Stimulated activated CD8-positive, alpha-beta memory T cell treated with anti-CD3 and anti-CD28 coated beads, Interleukin-15, amount 100 ng/mL, for 48 hours (primary cell): ENCODE measurements around the gene JAKMIP1.

Source experiments
- DNase-seq, 2 donors: peaks; one replicate each; pipeline ENCODE4 v3.0.0-alpha.2; 2020; ENCODE audit warnings: low read depth in 2 of 2

JAKMIP1 gene

GRCh38 chr4:6119507-6120020 is 80.8 kb downstream of the JAKMIP1 start:
- no peak for DNase-seq

GRCh38 chr4:6118201-6118600 is 82.1 kb downstream of the JAKMIP1 start:
- DNase-seq = no peak

DNA sequence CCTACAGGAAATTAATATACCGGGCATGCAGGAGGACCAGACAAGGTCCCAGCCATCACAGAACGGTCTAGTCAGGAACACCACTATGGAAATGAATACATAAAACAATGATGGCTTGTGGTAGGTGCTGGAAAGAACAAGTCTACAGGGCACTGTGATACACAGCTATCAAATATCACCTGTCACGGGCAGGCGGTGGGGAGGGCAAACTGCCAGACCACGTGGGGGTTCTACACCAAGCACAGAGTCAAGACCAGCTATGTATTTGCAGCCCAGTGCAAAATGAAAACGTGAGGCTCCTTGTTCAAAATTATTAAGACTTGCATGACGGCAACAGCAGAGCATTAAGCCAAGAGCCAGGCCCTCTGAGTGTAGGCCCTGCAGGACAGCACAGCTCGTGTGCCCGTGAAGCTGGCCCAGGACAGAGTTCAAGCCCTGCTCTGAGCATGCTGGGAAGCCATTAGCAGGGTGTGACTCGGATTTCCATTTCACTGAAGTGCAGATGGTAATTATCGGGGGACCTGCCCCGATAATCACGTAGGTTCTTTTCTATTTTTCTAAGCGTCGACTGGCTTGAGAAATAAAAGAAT is 83.6 kb downstream of the JAKMIP1 start:
- no peak for DNase-seq

GRCh38 chr4:6115746-6116586 is 84.4 kb downstream of the JAKMIP1 start:
- no peak for DNase-seq

- DNase-seq = no peak
These were observed 85.0 kb downstream of the JAKMIP1 start for GRCh38 chr4:6115342-6115741.

GRCh38 chr4:6114601-6115000 is 85.7 kb downstream of the JAKMIP1 start:
- no peak for DNase-seq

GRCh38 chr4:6114181-6114580 is 86.2 kb downstream of the JAKMIP1 start:
- DNase-seq = no peak

DNA sequence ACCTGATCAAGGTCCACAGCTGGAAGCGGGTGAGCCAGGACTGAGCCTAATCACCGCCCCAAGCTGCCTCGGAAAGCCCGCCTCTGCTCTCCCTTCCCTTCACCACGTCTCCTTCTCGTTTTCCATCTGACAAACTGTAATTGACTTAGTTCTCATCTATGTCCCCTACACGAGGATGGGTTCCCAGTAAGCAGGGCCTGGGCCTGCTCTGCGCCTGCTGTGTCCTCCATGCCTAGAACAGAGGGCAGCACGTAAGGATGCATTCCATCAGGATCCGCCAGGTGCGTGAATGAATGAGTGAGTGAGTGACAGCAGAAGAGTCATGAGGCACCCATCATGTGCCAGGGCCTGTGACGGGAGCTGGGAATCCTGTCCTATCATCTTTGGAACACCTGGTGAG is 86.7 kb downstream of the JAKMIP1 start:
- DNase-seq = no peak

- no peak for DNase-seq
These were observed 87.6 kb downstream of the JAKMIP1 start for GRCh38 chr4:6112606-6113290.

DNA sequence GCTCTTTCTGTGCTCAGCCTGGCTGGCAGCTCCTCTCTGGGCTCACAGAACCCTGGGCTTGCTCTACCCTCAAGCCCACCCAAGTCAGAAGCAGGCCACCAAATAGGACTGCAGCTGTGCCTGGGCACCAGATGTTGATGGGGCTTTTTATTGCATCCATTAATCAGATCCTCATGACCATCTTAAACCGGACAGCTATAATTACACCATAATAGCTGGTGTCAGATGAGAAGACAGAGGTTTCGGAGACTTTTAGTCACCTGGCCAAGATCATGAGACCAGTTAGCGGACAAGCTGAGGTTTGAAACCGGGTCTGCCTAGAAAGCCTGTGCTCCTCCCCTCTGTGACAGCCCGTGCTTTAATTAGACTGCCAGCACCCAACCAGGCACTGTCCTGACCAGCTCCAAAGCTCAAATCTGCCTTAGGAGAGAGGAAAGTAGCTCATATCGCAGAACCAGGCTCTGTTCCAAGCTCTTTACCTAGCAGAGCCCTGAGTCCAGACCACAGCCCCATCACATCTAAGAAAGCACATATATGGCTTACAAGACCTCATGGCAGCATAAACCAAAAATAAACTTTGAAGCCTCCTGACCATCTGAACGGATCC is 88.9 kb downstream of the JAKMIP1 start:
- DNase-seq = no peak

DNA sequence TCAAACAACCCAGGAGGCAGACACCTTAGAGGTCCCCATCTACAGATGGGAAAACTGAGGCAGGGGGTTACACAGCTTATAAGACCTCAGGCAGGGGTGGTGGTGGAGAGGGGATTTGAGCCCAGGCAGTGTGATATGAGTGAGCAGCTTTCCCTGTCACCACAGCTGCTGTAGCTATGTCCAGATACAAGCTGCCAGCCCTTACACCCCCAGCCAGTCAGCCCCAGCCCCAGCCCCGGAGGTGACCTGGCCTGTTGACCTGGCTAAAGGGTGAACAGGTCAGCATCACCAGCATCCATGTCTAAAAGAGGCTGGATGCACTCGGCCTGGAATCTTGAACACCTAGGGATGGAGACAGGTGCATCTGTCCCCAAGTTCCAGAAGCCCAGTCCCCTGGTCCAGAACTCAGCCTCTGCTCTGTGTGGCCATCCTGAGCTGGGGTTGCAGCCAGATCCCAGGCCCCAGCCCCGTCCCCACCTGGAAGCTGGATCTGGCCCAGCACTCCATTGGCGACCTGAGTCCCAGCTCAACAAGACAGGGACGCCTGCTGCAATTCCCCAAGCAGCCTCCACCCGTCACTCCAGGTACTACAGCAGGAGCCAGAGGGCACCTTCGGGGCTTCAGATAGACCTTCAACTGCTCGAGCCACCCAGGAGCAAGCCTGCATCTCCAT is 89.5 kb downstream of the JAKMIP1 start:
- DNase-seq = no peak

- DNase-seq = no peak
These were observed 90.3 kb downstream of the JAKMIP1 start for GRCh38 chr4:6109842-6110560.

- DNase-seq = no peak
These were observed 92.5 kb downstream of the JAKMIP1 start for GRCh38 chr4:6107886-6108285.

DNA sequence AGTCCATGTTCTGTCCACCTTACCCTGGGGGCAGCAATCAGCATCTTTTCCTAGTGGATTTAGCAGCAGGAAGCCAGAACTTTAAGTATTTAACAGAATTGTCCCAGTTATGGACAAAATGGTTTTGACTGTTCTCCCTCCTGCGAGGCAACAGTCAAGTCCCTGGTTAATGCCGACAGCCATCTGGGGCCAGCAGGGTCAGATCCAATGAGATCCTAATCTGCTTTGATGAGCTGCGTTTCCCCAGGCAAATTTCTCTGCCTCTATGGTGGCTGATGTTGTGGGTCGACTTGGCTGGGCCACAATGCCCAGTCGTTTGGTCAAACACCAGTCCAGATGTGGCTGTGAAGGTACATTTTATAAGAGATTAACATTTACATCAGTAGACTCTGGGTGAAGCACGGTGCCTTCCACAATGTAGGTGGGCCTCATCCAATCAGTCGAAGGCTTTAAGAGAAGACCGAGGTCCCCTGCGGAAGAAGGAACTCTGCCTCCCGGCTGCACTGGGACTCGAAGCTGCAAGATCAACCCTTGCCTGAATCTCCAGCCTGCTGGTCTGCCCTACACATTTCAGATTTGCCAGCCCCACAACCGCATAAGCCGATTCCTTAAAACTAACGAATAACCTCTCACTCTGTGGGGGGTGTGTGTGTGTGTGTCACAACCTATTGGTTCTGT is 93.1 kb downstream of the JAKMIP1 start:
- DNase-seq = no peak

DNA sequence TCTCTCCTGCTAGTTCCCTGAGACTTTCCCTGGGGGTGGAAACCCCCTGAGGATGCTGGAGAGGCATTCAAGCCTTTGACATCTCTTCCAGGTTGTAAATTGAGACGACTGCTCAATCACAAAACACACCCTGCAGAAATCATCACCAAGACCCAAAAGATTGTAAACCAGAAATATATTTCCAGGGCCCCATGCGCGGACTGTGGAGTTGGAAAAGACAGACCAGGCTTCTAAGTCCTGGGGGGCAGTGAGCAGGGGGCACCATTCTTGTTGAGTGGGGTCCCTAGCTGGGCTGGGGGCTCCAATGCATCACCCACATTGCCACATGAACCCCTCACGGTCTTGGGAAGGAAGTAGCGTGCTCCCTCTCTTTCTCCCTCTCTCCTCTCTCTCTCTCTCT is 94.2 kb downstream of the JAKMIP1 start:
- no peak for DNase-seq

DNA sequence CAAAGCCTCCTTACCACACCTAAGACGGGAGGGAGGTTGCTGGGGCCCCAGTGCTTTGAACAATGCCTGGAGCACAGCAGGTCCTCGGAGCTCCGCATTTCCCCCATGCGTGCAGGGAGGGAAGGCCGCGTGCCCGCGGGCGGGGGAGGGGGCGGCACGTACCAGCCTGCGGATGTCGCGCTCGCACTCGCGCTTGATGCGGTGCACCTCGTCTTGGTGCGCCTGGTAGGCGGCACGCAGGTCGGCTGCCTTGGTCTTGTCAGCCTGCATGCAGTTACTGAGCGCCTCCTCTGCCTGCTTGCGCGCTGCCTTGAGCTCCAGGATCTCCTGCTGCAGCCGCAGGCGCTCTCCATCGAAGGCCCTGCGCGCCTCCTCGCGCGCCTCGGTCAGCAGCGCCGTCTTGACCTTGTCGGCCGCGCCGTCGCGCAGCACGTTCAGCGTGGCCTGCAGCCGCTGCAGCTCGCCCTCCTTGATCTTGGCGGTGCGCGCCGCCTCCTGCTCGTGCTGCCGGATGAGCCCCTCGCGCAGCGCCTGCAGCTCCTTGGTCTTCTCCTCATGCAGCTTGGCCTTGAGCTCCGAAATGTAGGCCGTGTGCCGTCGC is 94.9 kb downstream of the JAKMIP1 start:
- no peak for DNase-seq

DNA sequence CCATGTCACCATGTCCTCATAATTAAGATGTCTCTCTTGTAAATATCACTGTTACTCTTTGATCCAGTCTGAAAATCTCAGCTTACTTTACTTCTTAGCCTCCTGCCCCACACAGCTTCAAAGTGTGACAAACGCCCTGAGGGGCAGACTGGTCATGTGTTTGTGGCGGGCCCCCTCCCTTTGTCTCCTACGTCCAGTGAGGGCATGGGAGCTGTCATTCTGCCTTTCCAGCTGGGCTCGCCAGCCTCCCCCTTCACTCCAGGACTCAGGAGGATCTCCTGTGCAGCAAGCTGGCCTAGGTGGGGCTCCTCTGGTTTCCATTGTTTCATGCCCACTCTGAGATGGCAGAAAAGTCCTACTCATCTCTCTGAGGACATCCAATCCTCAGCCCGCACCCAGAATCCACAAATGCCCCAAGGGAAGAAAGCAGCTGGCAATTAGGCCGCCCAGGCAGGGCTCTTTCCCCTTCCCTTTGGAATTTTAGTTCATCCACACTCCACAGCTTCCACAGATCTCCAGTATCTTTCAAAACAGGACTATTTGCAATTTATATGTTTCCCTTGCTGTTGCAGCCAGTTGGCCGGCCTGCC is 95.7 kb downstream of the JAKMIP1 start:
- DNase-seq = no peak

- DNase-seq = no peak
These were observed 102.8 kb downstream of the JAKMIP1 start for GRCh38 chr4:6097581-6097980.

DNA sequence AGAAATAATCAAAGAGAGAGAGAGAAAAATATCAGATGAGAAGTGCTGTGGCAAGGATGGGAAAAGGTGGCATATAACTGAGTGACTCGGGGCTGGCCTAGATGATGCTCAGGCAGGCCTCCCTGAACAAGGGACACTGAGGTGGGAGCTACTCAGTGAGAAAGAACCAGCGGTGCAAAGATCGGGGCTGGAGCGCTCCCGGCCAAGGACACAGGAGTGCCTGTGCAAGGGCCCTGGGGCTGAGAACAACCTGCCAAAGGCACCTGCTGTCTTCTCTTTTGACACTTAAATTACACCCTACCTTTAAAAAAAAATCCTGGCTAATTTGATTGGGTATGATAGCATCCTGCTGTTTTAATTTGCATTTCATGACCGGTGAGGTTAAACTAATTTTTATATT is 104.5 kb downstream of the JAKMIP1 start:
- DNase-seq = no peak
